Ovary (tissue), 3 donors: ENCODE data around the gene ABCA2.
"Not testable (repeated sequence)": the region's sequence is repeated elsewhere in the genome, so short reads cannot be mapped to it uniquely, and the experiment has no call there.

ENCODE experiments used
- CTCF ChIP-seq, 3 donors: fragments of 450-650 bp in 2 of 3; fragments of 200-600 bp in 1 of 3; IDR thresholded peaks; one replicate each; pipeline versions ENCODE4 v1.5.1 to v1.8.0; 2016 to 2022; ENCODE audit warnings: antibody characterized with exemption in 3 of 3, mild to moderate bottlenecking in 1 of 3
- EP300 ChIP-seq: sonication (generic); formaldehyde crosslinking; IDR thresholded peaks from one replicate; pipeline ENCODE4 v1.6.1; 2017; ENCODE audit warnings: antibody characterized with exemption
- donor health status: DM: no; HTN: no; CAD: no.

- TF ChIP-seq EP300; CTCF (IDR thresholded peaks at IDR 0.05): not testable (repeated sequence)
These were observed 5.4 kb upstream of the ABCA2 start for GRCh38 chr9:137033481-137033880.
